Hepatocyte (in vitro differentiated cells): ENCODE data around the gene CPTP.

ENCODE experiments used
- CTCF ChIP-seq: fragments of 200-600 bp; sonication (generic); IDR thresholded peaks from 2 replicates; pipeline ENCODE4 v1.5.1; 2016; ENCODE audit warnings: antibody characterized with exemption, mild to moderate bottlenecking; ENCODE audit not compliant: poor library complexity
- EZH2 ChIP-seq: fragments of 200-600 bp; sonication (generic); IDR thresholded peaks from 2 replicates; pipeline ENCODE4 v1.6.1; 2016; ENCODE audit warnings: antibody characterized with exemption, mild to moderate bottlenecking, borderline replicate concordance

GRCh38 chr1:1274931-1275431 lies 49.6 kb upstream of the CPTP start:
- TF ChIP-seq CTCF (no peak), EZH2 (no peak)
